Trophoblast cell (in vitro differentiated cells and primary cell): ENCODE data around the gene FBXO47.

Experiments used
- DNase-seq, 2 donors: peaks; one replicate each; pipeline ENCODE4 v3.0.0-alpha.2; 2016
- H2AFZ ChIP-seq: 2 replicates; pipeline ENCODE4 v1.6.1; 2013; ENCODE audit warnings: low read length, moderate library complexity, mild to moderate bottlenecking; ENCODE audit not compliant: insufficient read depth, poor library complexity
- H2AK5ac ChIP-seq: 2 replicates; pipeline ENCODE4 v1.6.1; 2013; ENCODE audit warnings: mild to moderate bottlenecking, low read length
- H2BK120ac ChIP-seq: 2 replicates; pipeline ENCODE4 v1.6.1; 2013; ENCODE audit warnings: low read length, mild to moderate bottlenecking, moderate library complexity; ENCODE audit not compliant: insufficient read depth, poor library complexity
- H2BK12ac ChIP-seq: 2 replicates; pipeline ENCODE4 v1.6.1; 2013; ENCODE audit warnings: mild to moderate bottlenecking, low read length, moderate library complexity
- H2BK5ac ChIP-seq: 2 replicates; pipeline ENCODE4 v1.6.1; 2013; ENCODE audit warnings: low read length, low read depth, moderate library complexity, mild to moderate bottlenecking; ENCODE audit not compliant: poor library complexity
- H3K14ac ChIP-seq: 2 replicates; pipeline ENCODE4 v1.6.1; 2013; ENCODE audit warnings: mild to moderate bottlenecking, low read length
- H3K18ac ChIP-seq: 2 replicates; pipeline ENCODE4 v1.6.1; 2013; ENCODE audit warnings: mild to moderate bottlenecking, low read length
- H3K23ac ChIP-seq: 2 replicates; pipeline ENCODE4 v1.6.1; 2013; ENCODE audit warnings: low read length
- H3K27ac ChIP-seq: 2 replicates; pipeline ENCODE4 v1.5.1; 2013; ENCODE audit warnings: low read depth, mild to moderate bottlenecking, inconsistent platforms, low read length, moderate library complexity
- H3K27me3 ChIP-seq: 2 replicates; pipeline ENCODE4 v1.6.1; 2013; ENCODE audit warnings: inconsistent platforms, mild to moderate bottlenecking, low read length, moderate library complexity; ENCODE audit not compliant: insufficient read depth
- H3K36me3 ChIP-seq, 2 experiments: 1 replicate in 1 of 2; 2 replicates in 1 of 2; pipeline ENCODE4 v1.6.1; 2013; ENCODE audit warnings: low read length in 2 of 2, mild to moderate bottlenecking in 2 of 2, moderate library complexity in 1 of 2; ENCODE audit not compliant: insufficient read depth in 2 of 2, control insufficient read depth in 1 of 2
- H3K4ac ChIP-seq: 2 replicates; pipeline ENCODE4 v1.6.1; 2013; ENCODE audit warnings: low read depth, mild to moderate bottlenecking, low read length, moderate library complexity
- H3K4me1 ChIP-seq, 2 experiments: 1 replicate in 1 of 2; 2 replicates in 1 of 2; pipeline ENCODE4 v1.6.1; 2013; ENCODE audit warnings: low read length in 2 of 2, mild to moderate bottlenecking in 2 of 2, moderate library complexity in 1 of 2; ENCODE audit not compliant: insufficient read depth in 2 of 2, control insufficient read depth in 1 of 2
- H3K4me2 ChIP-seq: 2 replicates; pipeline ENCODE4 v1.6.1; 2013; ENCODE audit warnings: inconsistent platforms, mild to moderate bottlenecking, low read length, moderate library complexity
- H3K4me3 ChIP-seq: 2 replicates; pipeline ENCODE4 v1.5.1; 2013; ENCODE audit warnings: mild to moderate bottlenecking, low read depth, low read length, inconsistent platforms
- H3K79me1 ChIP-seq: one replicate; pipeline ENCODE4 v1.6.1; 2013; ENCODE audit warnings: low read length
- H3K79me2 ChIP-seq: 2 replicates; pipeline ENCODE4 v1.6.1; 2013; ENCODE audit warnings: low read length, mild to moderate bottlenecking; ENCODE audit not compliant: control insufficient read depth, insufficient read depth, poor library complexity
- H3K9ac ChIP-seq: 2 replicates; pipeline ENCODE4 v1.6.1; 2013; ENCODE audit warnings: mild to moderate bottlenecking, low read length
- H3K9me3 ChIP-seq: 2 replicates; pipeline ENCODE4 v1.6.1; 2013; ENCODE audit warnings: low read depth, mild to moderate bottlenecking, control low read depth, inconsistent platforms, low read length; ENCODE audit not compliant: insufficient read depth
- H4K12ac ChIP-seq: 2 replicates; pipeline ENCODE4 v1.6.1; 2013; ENCODE audit warnings: low read depth, mild to moderate bottlenecking, low read length, moderate library complexity
- H4K8ac ChIP-seq: 2 replicates; pipeline ENCODE4 v1.6.1; 2013; ENCODE audit warnings: low read depth, mild to moderate bottlenecking, low read length, moderate library complexity
- H4K91ac ChIP-seq: one replicate; pipeline ENCODE4 v1.6.1; 2013; ENCODE audit warnings: low read depth, mild to moderate bottlenecking, low read length, moderate library complexity
- WGBS: extraction: QIAGEN DNeasy Blood & Tissue Kit; methylation state at CpG from one replicate; pipeline ENCODE4 v1.1.7; 2013; ENCODE audit warnings: missing lambda C conversion rate; ENCODE audit not compliant: insufficient read length, insufficient coverage; ENCODE audit errors: extremely low coverage; 5-methylcytosine and 5-hydroxymethylcytosine counted together

FBXO47 gene

GRCh38 chr17:39014044-39014794, 47.0 kb upstream of the FBXO47 start:
- Histone ChIP-seq H2AK5ac (no peak overlapping the region), H3K36me3 (no peaks in the 10 kb centered on the region), H3K79me1 (no peaks in the 10 kb centered on the region), H3K4me2 (no peak overlapping the region), H4K12ac (no peak overlapping the region), H2BK5ac (no peak overlapping the region), H3K27ac (no peak overlapping the region), H3K4me1 (peaks cover 5% of the 10 kb centered on the region in 2 experiments), H3K9ac (no peak overlapping the region), H3K4ac (no peak overlapping the region), H3K23ac (no peak overlapping the region), H2BK120ac (no peak overlapping the region), H3K9me3 (no peaks in the 10 kb centered on the region), H3K4me3 (no peak overlapping the region), H4K8ac (no peak overlapping the region), H2AFZ (no peak overlapping the region), H4K91ac (no peak overlapping the region), H3K14ac (no peak overlapping the region), H2BK12ac (no peak overlapping the region), H3K27me3 (no peaks in the 10 kb centered on the region), H3K79me2 (no peaks in the 10 kb centered on the region), H3K18ac (no peak overlapping the region)
- WGBS = no CpG with 5 or more reads among the region's 4 CpGs
- peak in 1 of 2 donors; percentile 28 for DNase-seq

GRCh38 chr17:39012725-39013124, 45.5 kb upstream of the FBXO47 start:
- WGBS = no CpG with 5 or more reads among the region's 7 CpGs
- Histone ChIP-seq H3K79me2 (no peaks in the 10 kb centered on the region), H3K27ac (no peak overlapping the region), H3K14ac (no peak overlapping the region), H4K8ac (no peak overlapping the region), H2AFZ (no peak overlapping the region), H3K9me3 (peaks cover 2% of the 10 kb centered on the region), H3K4ac (no peak overlapping the region), H2BK5ac (no peak overlapping the region), H2BK12ac (no peak overlapping the region), H3K18ac (no peak overlapping the region), H3K4me2 (no peak overlapping the region), H4K12ac (no peak overlapping the region), H3K79me1 (no peaks in the 10 kb centered on the region), H3K36me3 (no peaks in the 10 kb centered on the region), H3K27me3 (no peaks in the 10 kb centered on the region), H3K9ac (no peak overlapping the region), H3K23ac (no peak overlapping the region), H2BK120ac (no peak overlapping the region), H3K4me3 (no peak overlapping the region), H2AK5ac (no peak overlapping the region), H3K4me1 (peaks cover 5% of the 10 kb centered on the region in 2 experiments), H4K91ac (no peak overlapping the region)
- no peak for DNase-seq

- Histone ChIP-seq H3K14ac (no peak overlapping the region), H3K9me3 (peaks cover 2% of the 10 kb centered on the region), H3K79me2 (no peaks in the 10 kb centered on the region), H3K27ac (no peak overlapping the region), H3K4ac (no peak overlapping the region), H3K23ac (no peak overlapping the region), H2AK5ac (no peak overlapping the region), H3K18ac (no peak overlapping the region), H3K9ac (no peak overlapping the region), H3K4me2 (no peak overlapping the region), H2BK5ac (no peak overlapping the region), H4K91ac (no peak overlapping the region), H3K4me1 (peaks cover 5% of the 10 kb centered on the region in 2 experiments), H4K12ac (no peak overlapping the region), H2BK120ac (no peak overlapping the region), H4K8ac (no peak overlapping the region), H2AFZ (no peak overlapping the region), H3K27me3 (no peaks in the 10 kb centered on the region), H3K36me3 (no peaks in the 10 kb centered on the region), H3K79me1 (no peaks in the 10 kb centered on the region), H2BK12ac (no peak overlapping the region), H3K4me3 (no peak overlapping the region)
- DNase-seq = no peak
- WGBS = no CpG with 5 or more reads among the region's 14 CpGs
Observed at GRCh38 chr17:39011907-39012468, 44.8 kb upstream of the FBXO47 start.

- Histone ChIP-seq H4K8ac (no peak overlapping the region), H3K18ac (no peak overlapping the region), H3K79me2 (no peaks in the 10 kb centered on the region), H2BK5ac (no peak overlapping the region), H3K4me3 (no peak overlapping the region), H3K4me2 (no peak overlapping the region), H3K27me3 (no peaks in the 10 kb centered on the region), H4K91ac (no peak overlapping the region), H2BK120ac (no peak overlapping the region), H2AFZ (no peak overlapping the region), H2BK12ac (no peak overlapping the region), H3K23ac (no peak overlapping the region), H3K27ac (no peak overlapping the region), H3K4ac (no peak overlapping the region), H3K9me3 (peaks cover 2% of the 10 kb centered on the region), H3K9ac (no peak overlapping the region), H4K12ac (no peak overlapping the region), H3K79me1 (no peaks in the 10 kb centered on the region), H3K14ac (no peak overlapping the region), H3K36me3 (no peaks in the 10 kb centered on the region), H2AK5ac (no peak overlapping the region), H3K4me1 (peaks cover under 1 to 3% of the 10 kb centered on the region in 2 experiments)
- DNase-seq = no peak
- no CpG with 5 or more reads among the region's 3 CpGs for WGBS
Observed at GRCh38 chr17:39009581-39010001, 42.4 kb upstream of the FBXO47 start.
